ENCODE measurements around the gene SCLY.

Gene SCLY

GRCh38 chr2:238142382-238143205 lies 81.8 kb downstream of the SCLY start:
- DNase-seq (ENCODE audit: low read depth) = no peak
- no peak overlapping the region for H3K4me3 ChIP-seq (ENCODE audit: low read depth, low read length)
- TF ChIP-seq CTCF (IDR thresholded peaks at IDR 0.05; ENCODE audit: control insufficient read depth, extremely low read depth, insufficient read depth) = no peak

- DNase-seq (ENCODE audit: low read depth) = no peak
- H3K4me3 ChIP-seq (ENCODE audit: low read depth, low read length) = no peak overlapping the region
- no peak for TF ChIP-seq CTCF (IDR thresholded peaks at IDR 0.05; ENCODE audit: control insufficient read depth, extremely low read depth, insufficient read depth)
Measured at GRCh38 chr2:238143239-238143951, 82.6 kb downstream of the SCLY start.

GRCh38 chr2:238144262-238144661 lies 83.5 kb downstream of the SCLY start:
- TF ChIP-seq CTCF (IDR thresholded peaks at IDR 0.05; ENCODE audit: control insufficient read depth, extremely low read depth, insufficient read depth) = no peak
- H3K4me3 ChIP-seq (ENCODE audit: low read depth, low read length) = no peak overlapping the region
- no peak for DNase-seq (ENCODE audit: low read depth)

GRCh38 chr2:238145046-238145445 lies 84.2 kb downstream of the SCLY start:
- no peak overlapping the region for H3K4me3 ChIP-seq (ENCODE audit: low read depth, low read length)
- TF ChIP-seq CTCF (IDR thresholded peaks at IDR 0.05; ENCODE audit: control insufficient read depth, extremely low read depth, insufficient read depth) = no peak
- no peak for DNase-seq (ENCODE audit: low read depth)

GRCh38 chr2:238145851-238146250 lies 85.0 kb downstream of the SCLY start:
- no peak for DNase-seq (ENCODE audit: low read depth)
- no peak for TF ChIP-seq CTCF (IDR thresholded peaks at IDR 0.05; ENCODE audit: control insufficient read depth, extremely low read depth, insufficient read depth)
- no peak overlapping the region for H3K4me3 ChIP-seq (ENCODE audit: low read depth, low read length)

GRCh38 chr2:238146884-238147544 lies 86.2 kb downstream of the SCLY start:
- DNase-seq (ENCODE audit: low read depth) = no peak
- no peak overlapping the region for H3K4me3 ChIP-seq (ENCODE audit: low read depth, low read length)
- no peak for TF ChIP-seq CTCF (IDR thresholded peaks at IDR 0.05; ENCODE audit: control insufficient read depth, extremely low read depth, insufficient read depth)

Measured in LNCaP clone FGC (cell line).